GM23248 (cell line): ENCODE data around the gene MAP6D1. TPM values are rescaled to one million over a fixed set of nuclear protein-coding genes. Genes with fewer than 3 reads are reported as not detected.

Source experiments
- DNase-seq: peaks from one replicate; pipeline ENCODE4 v3.0.0-alpha.2; 2015
- H2AFZ ChIP-seq: fragments of 200-600 bp; sonication (generic); 2 replicates; pipeline ENCODE4 v1.6.1; 2016; ENCODE audit warnings: antibody characterized with exemption
- H3F3A ChIP-seq: fragments of 200-600 bp; sonication (generic); 2 replicates; pipeline ENCODE4 v1.6.1; 2016; ENCODE audit warnings: mild to moderate bottlenecking, antibody characterized with exemption, mixed run types; ENCODE audit not compliant: insufficient read depth
- H3K27ac ChIP-seq: fragments of 200-600 bp; sonication (generic); 2 replicates; pipeline ENCODE4 v1.5.1; 2016; ENCODE audit warnings: mild to moderate bottlenecking
- H3K27me3 ChIP-seq: fragments of 200-600 bp; sonication (generic); replicated peaks from 2 replicates; pipeline ENCODE4 v1.6.1; 2016; ENCODE audit warnings: mild to moderate bottlenecking; ENCODE audit not compliant: insufficient read depth
- H3K36me3 ChIP-seq: fragments of 200-600 bp; sonication (generic); 2 replicates; pipeline ENCODE4 v1.6.1; 2016; ENCODE audit warnings: low read depth, mild to moderate bottlenecking
- H3K4me1 ChIP-seq: fragments of 200-600 bp; sonication (generic); 2 replicates; pipeline ENCODE4 v1.6.1; 2016; ENCODE audit warnings: mild to moderate bottlenecking; ENCODE audit not compliant: insufficient read depth
- H3K4me2 ChIP-seq: fragments of 200-600 bp; sonication (generic); one replicate; pipeline ENCODE4 v1.6.1; 2016; ENCODE audit warnings: mild to moderate bottlenecking; ENCODE audit not compliant: unreplicated experiment
- H3K4me3 ChIP-seq: fragments of 200-600 bp; sonication (generic); 2 replicates; pipeline ENCODE4 v1.5.1; 2016; ENCODE audit warnings: mild to moderate bottlenecking
- H3K79me2 ChIP-seq: fragments of 200-600 bp; sonication (generic); 2 replicates; pipeline ENCODE4 v1.6.1; 2016; ENCODE audit warnings: mild to moderate bottlenecking; ENCODE audit not compliant: insufficient read depth
- H3K9ac ChIP-seq: fragments of 200-600 bp; sonication (generic); 2 replicates; pipeline ENCODE4 v1.6.1; 2016; ENCODE audit warnings: mild to moderate bottlenecking
- H3K9me2 ChIP-seq: fragments of 200-600 bp; sonication (generic); 2 replicates; pipeline ENCODE4 v1.6.1; 2016; ENCODE audit warnings: mixed run types, mild to moderate bottlenecking, moderate library complexity; ENCODE audit not compliant: insufficient read depth
- H3K9me3 ChIP-seq: fragments of 200-600 bp; sonication (generic); one replicate; pipeline ENCODE4 v1.6.1; 2017; ENCODE audit warnings: low read depth
- H4K20me1 ChIP-seq: fragments of 200-600 bp; sonication (generic); 2 replicates; pipeline ENCODE4 v1.6.0; 2016; ENCODE audit not compliant: insufficient read depth
- EZH2 ChIP-seq: fragments of 200-600 bp; sonication (generic); IDR thresholded peaks from 2 replicates; pipeline ENCODE4 v1.6.1; 2018; ENCODE audit warnings: antibody characterized with exemption, mild to moderate bottlenecking; ENCODE audit not compliant: insufficient read depth, poor library complexity, severe bottlenecking
- EZH2phosphoT487 ChIP-seq: fragments of 200-600 bp; sonication (generic); IDR thresholded peaks from 2 replicates; pipeline ENCODE4 v1.6.1; 2018; ENCODE audit warnings: antibody characterized with exemption, moderate library complexity, mild to moderate bottlenecking, low read depth; ENCODE audit not compliant: insufficient read depth
- in situ Hi-C: fragments of 300-500 bp; cut with MboI; formaldehyde crosslinking; loops from 2 replicates; pipeline ENCODE4 v1.15.0; 2020
- polyA plus RNA-seq: library from polyadenylated mRNA; unstranded; fragments of >200 nt; fragmentation: Nextera tagmentation; extraction: Ambion mirVana; gene quantifications from 2 replicates; pipeline ENCODE4 v1.2.1, GENCODE V29; 2016
- total RNA-seq: library from RNA; depleted of rRNA; stranded (reverse); fragments of >200 nt; shearing (Covaris generic); gene quantifications from 2 replicates; pipeline ENCODE4 v1.2.3, GENCODE V29; 2014; rRNA removed

MAP6D1 gene
- total and polyA plus RNA-seq, 2 experiments from 2014 or later, result 2.8 to 5.5 TPM

GRCh38 chr3:183766107-183766506, 59.3 kb downstream of the MAP6D1 start:
- no peaks in the 10 kb centered on the region for H3K9me3 ChIP-seq
- H3F3A ChIP-seq, result peaks cover 11% of the 10 kb centered on the region
- H3K4me2 ChIP-seq, result no peak overlapping the region
- H3K36me3 ChIP-seq, result peaks cover 28% of the 10 kb centered on the region
- no peaks in the 10 kb centered on the region for H3K27me3 ChIP-seq
- H3K9me2 ChIP-seq, result no peaks in the 10 kb centered on the region
- no peaks in the 10 kb centered on the region for H4K20me1 ChIP-seq
- no peak overlapping the region for H3K4me3 ChIP-seq
- in situ Hi-C loops, result loop anchor here (10.0 kb wide), 1 partner anchor 291 kb away; no protein-coding TSS in a partner anchor
- TF ChIP-seq EZH2phosphoT487, result no peak
- no peak for TF ChIP-seq EZH2
- H3K27ac ChIP-seq, result no peak overlapping the region
- H3K4me1 ChIP-seq, result peaks cover 9% of the 10 kb centered on the region
- H2AFZ ChIP-seq, result no peak overlapping the region
- no peak overlapping the region for H3K9ac ChIP-seq
- no peaks in the 10 kb centered on the region for H3K79me2 ChIP-seq
- no peak for DNase-seq

Other genes starting within 250 kb of the MAP6D1 start
- 13.2 and 18.3 TPM in 2 replicates for gene KLHL24, start 190.0 kb downstream of the MAP6D1 start, total RNA-seq
- gene KLHL24, start 190.0 kb downstream of the MAP6D1 start, polyA plus RNA-seq, result 10.1 and 11.7 TPM in 2 replicates
- 29.6 and 34.7 TPM in 2 replicates for gene YEATS2, start 127.8 kb downstream of the MAP6D1 start, total RNA-seq
- gene YEATS2, start 127.8 kb downstream of the MAP6D1 start, polyA plus RNA-seq, result 11.0 and 14.0 TPM in 2 replicates
- gene PARL, start 59.3 kb upstream of the MAP6D1 start, total RNA-seq, result 35.9 and 36.9 TPM in 2 replicates
- gene PARL, start 59.3 kb upstream of the MAP6D1 start, polyA plus RNA-seq, result 61.7 and 65.0 TPM in 2 replicates
- gene ABCC5, start 192.3 kb upstream of the MAP6D1 start, total RNA-seq, result 14.0 and 14.7 TPM in 2 replicates
- 16.1 and 17.1 TPM in 2 replicates for gene ABCC5, start 192.3 kb upstream of the MAP6D1 start, polyA plus RNA-seq
- gene HTR3D, start 206.2 kb upstream of the MAP6D1 start, total RNA-seq, result not detected in 2 replicates
- not detected in 2 replicates for gene HTR3D, start 206.2 kb upstream of the MAP6D1 start, polyA plus RNA-seq
- not detected in 2 replicates for gene HTR3C, start 227.5 kb upstream of the MAP6D1 start, total RNA-seq
- gene HTR3C, start 227.5 kb upstream of the MAP6D1 start, polyA plus RNA-seq, result not detected in 2 replicates